ENCODE data around the gene KRT39. TPM values are rescaled to one million over a fixed set of nuclear protein-coding genes. Genes with fewer than 3 reads are reported as not detected.

KRT39 gene
- polyA plus RNA-seq, 1 donor (not counting 4 experiments of a cell fraction or from before 2014, with no cell fraction given), result not detected

GRCh38 chr17:40940266-40940665 lies 26.5 kb downstream of the KRT39 start:
- Histone ChIP-seq H3K79me2 (ENCODE audit: control insufficient read depth, insufficient read depth, low read length) (no peaks in the 10 kb centered on the region), H3K9me1 (ENCODE audit: control insufficient read depth, extremely low read depth, insufficient read depth, low read length) (no peaks in the 10 kb centered on the region), H3K27me3 (ENCODE audit: control insufficient read depth, extremely low read depth, insufficient read depth, low read length) (no peaks in the 10 kb centered on the region), H3K4me3 (ENCODE audit: control insufficient read depth in 2 of 3, extremely low read depth in 1 of 3, insufficient read depth in 2 of 3, low read depth in 1 of 3, low read length in 3 of 3) (no peak overlapping the region), H3K9ac (ENCODE audit: control insufficient read depth, extremely low read depth, insufficient read depth, low read length) (no peak overlapping the region), H4K20me1 (ENCODE audit: control insufficient read depth, extremely low read depth, insufficient read depth, low read length) (no peaks in the 10 kb centered on the region), H3K27ac (ENCODE audit: control insufficient read depth, insufficient read depth, low read length) (no peak overlapping the region), H3K4me2 (ENCODE audit: control insufficient read depth, extremely low read depth, insufficient read depth, low read depth, low read length) (no peak overlapping the region), H2AFZ (ENCODE audit: control insufficient read depth, low read length) (no peak overlapping the region), H3K36me3 (ENCODE audit: control insufficient read depth in 2 of 2, extremely low read depth in 1 of 2, insufficient read depth in 2 of 2, low read length in 2 of 2) (no peaks in the 10 kb centered on the region), H3K9me3 (ENCODE audit: control insufficient read depth, low read depth, low read length) (no peaks in the 10 kb centered on the region), H3K4me1 (ENCODE audit: control insufficient read depth, extremely low read depth, insufficient read depth, low read length) (peaks cover 16% of the 10 kb centered on the region)
- TF ChIP-seq, protein P1, sequence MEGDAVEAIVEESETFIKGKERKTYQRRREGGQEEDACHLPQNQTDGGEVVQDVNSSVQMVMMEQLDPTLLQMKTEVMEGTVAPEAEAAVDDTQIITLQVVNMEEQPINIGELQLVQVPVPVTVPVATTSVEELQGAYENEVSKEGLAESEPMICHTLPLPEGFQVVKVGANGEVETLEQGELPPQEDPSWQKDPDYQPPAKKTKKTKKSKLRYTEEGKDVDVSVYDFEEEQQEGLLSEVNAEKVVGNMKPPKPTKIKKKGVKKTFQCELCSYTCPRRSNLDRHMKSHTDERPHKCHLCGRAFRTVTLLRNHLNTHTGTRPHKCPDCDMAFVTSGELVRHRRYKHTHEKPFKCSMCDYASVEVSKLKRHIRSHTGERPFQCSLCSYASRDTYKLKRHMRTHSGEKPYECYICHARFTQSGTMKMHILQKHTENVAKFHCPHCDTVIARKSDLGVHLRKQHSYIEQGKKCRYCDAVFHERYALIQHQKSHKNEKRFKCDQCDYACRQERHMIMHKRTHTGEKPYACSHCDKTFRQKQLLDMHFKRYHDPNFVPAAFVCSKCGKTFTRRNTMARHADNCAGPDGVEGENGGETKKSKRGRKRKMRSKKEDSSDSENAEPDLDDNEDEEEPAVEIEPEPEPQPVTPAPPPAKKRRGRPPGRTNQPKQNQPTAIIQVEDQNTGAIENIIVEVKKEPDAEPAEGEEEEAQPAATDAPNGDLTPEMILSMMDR (optimal IDR thresholded peaks at IDR 0.05 in 1 of 3, IDR thresholded peaks at IDR 0.05 in 1 of 3, conservative IDR thresholded peaks at IDR 0.05 in 1 of 3; ENCODE audit: extremely low read depth in 1 of 3, insufficient read depth in 2 of 3, low read length in 3 of 3), result no peak
- no peak for TF ChIP-seq EZH2 (IDR thresholded peaks at IDR 0.05; ENCODE audit: low read length)
- FAIRE-seq (no peak), DNase-seq (ENCODE audit: low read depth, low spot score) (no peak)
- dilution Hi-C loops (cut with MboI; ENCODE audit: extremely low pct_ligation_motif_present, low sequenced_read_pairs), result no loop called here

GRCh38 chr17:40938981-40939380 lies 27.8 kb downstream of the KRT39 start:
- dilution Hi-C loops (cut with MboI; ENCODE audit: extremely low pct_ligation_motif_present, low sequenced_read_pairs), result no loop called here
- TF ChIP-seq, protein P1 (optimal IDR thresholded peaks at IDR 0.05 in 1 of 3, IDR thresholded peaks at IDR 0.05 in 1 of 3, conservative IDR thresholded peaks at IDR 0.05 in 1 of 3; ENCODE audit: extremely low read depth in 1 of 3, insufficient read depth in 2 of 3, low read length in 3 of 3), result no peak
- TF ChIP-seq EZH2 (IDR thresholded peaks at IDR 0.05; ENCODE audit: low read length), result no peak
- H3K9ac ChIP-seq (ENCODE audit: control insufficient read depth, extremely low read depth, insufficient read depth, low read length), result no peak overlapping the region
- no peaks in the 10 kb centered on the region for H4K20me1 ChIP-seq (ENCODE audit: control insufficient read depth, extremely low read depth, insufficient read depth, low read length)
- DNase-seq (ENCODE audit: low read depth, low spot score) (no peak), FAIRE-seq (no peak)
- H3K9me1 ChIP-seq (ENCODE audit: control insufficient read depth, extremely low read depth, insufficient read depth, low read length), result no peaks in the 10 kb centered on the region
- H3K4me2 ChIP-seq (ENCODE audit: control insufficient read depth, extremely low read depth, insufficient read depth, low read depth, low read length), result no peak overlapping the region
- no peak overlapping the region for H3K27ac ChIP-seq (ENCODE audit: control insufficient read depth, insufficient read depth, low read length)
- H3K4me1 ChIP-seq (ENCODE audit: control insufficient read depth, extremely low read depth, insufficient read depth, low read length), result peaks cover 16% of the 10 kb centered on the region
- no peaks in the 10 kb centered on the region for H3K27me3 ChIP-seq (ENCODE audit: control insufficient read depth, extremely low read depth, insufficient read depth, low read length)
- H3K9me3 ChIP-seq (ENCODE audit: control insufficient read depth, low read depth, low read length), result no peaks in the 10 kb centered on the region
- no peak overlapping the region for H3K4me3 ChIP-seq (ENCODE audit: control insufficient read depth in 2 of 3, extremely low read depth in 1 of 3, insufficient read depth in 2 of 3, low read depth in 1 of 3, low read length in 3 of 3)
- H3K36me3 ChIP-seq (ENCODE audit: control insufficient read depth in 2 of 2, extremely low read depth in 1 of 2, insufficient read depth in 2 of 2, low read length in 2 of 2), result no peaks in the 10 kb centered on the region
- H3K79me2 ChIP-seq (ENCODE audit: control insufficient read depth, insufficient read depth, low read length), result no peaks in the 10 kb centered on the region
- H2AFZ ChIP-seq (ENCODE audit: control insufficient read depth, low read length), result no peak overlapping the region
